ENCODE results near the gene DFFB.

DNA sequence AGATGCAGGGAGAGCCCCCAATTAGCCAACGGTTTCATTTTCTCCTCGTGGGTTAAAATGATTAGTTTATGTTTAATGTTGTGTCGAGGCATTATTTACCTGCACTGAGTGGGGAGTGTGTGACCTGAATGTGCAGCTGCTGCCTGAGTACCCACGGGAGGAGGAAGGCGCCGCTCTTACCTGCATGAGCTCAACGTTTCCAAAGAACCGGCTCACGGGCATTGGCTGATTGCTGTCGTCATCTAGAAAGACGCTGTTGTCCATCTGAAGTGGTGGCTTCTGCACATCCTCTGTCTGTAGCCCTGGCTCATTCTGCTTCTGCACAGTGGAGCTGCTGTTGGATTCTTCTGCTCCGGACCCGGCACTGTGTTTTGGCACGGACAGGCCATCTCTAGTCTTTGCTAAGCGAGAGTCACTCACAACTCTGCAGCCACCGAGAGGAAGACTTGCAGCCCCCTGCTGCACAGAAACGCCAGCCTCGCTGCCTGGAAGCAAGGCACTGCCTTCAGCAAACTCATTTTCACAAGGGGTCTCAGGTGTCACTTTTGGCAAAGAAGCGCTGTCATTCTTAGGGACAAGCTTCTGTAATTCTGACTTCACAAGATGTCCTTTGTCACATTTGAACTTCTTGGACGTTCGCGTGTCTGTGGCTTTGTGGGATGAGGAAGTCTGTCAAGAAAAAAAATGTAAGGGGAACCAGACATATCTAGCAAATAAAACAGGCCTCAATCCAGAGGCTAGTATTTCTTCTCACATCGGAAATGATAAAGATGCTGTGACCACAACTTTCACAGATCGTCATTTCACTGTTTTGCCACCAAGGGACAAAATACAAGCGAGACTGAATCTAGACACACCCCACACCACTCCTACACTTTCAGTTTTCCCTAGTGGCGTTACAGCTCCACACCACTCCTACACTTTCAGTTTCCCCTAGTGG, 33.4 kb downstream of the DFFB start:
- TF ChIP-seq YY1 (IDR thresholded peaks at IDR 0.05; ENCODE audit: insufficient read depth, insufficient read length) (no peak), ZNF274 (IDR thresholded peaks at IDR 0.05; ENCODE audit: low read depth, low read length) (no peak), SUZ12 (IDR thresholded peaks at IDR 0.05; ENCODE audit: extremely low read depth, insufficient read depth, insufficient read length) (no peak)

Measured in NT2/D1 (cell line).